A549 (cell line): Measurements from ENCODE around the gene NR2E3. TPM values are rescaled to one million over a fixed set of nuclear protein-coding genes. Genes with fewer than 3 reads are reported as not detected.

Source experiments
- ATAC-seq, 2 experiments: fragments of 200-7000 bp in 1 of 2; fragments of >200 bp in 1 of 2; cut with Nextera tagmentation in 1 of 2; cut with Tn5 transposase in 1 of 2; 3 replicates each; pipeline versions ENCODE4 v1.8.0 to v1.9.1; 2018 to 2020; ENCODE audit warnings: mild to moderate bottlenecking in 1 of 2, moderate library complexity in 1 of 2
- CTCF ChIA-PET: fragments of 300-600 bp; sonication (Branson Sonifier 250); formaldehyde crosslinking; extraction: SDS; loops from one replicate; lab custom pipeline; 2021; ENCODE audit warnings: antibody characterized with exemption, inconsistent platforms; lab: Yijun Ruan, JAX
- POLR2A ChIA-PET: fragments of 350-600 bp; formaldehyde crosslinking; extraction: SDS; loops from one replicate; lab custom pipeline; 2021; ENCODE audit warnings: antibody characterized with exemption, inconsistent platforms; lab: Yijun Ruan, JAX
- DNase-seq, 2 experiments: peaks; one replicate each; pipeline versions ENCODE4 v3.0.0 to v3.0.0-alpha.2; 2011 to 2016; ENCODE audit warnings: low read depth in 1 of 2, low spot score in 1 of 2
- FAIRE-seq: peaks from 2 replicates; lab custom pipeline; 2011; peaks lifted over from hg19 to GRCh38; lab: Jason Lieb, UNC
- H3K27ac ChIP-seq, 2 experiments: fragments of >200 bp; sonication (Bioruptor Twin); formaldehyde crosslinking; 3 replicates each; pipeline ENCODE4 v1.5.1; 2016 to 2017
- H3K4me1 ChIP-seq: fragments of >200 bp; sonication (Bioruptor Twin); formaldehyde crosslinking; 3 replicates; pipeline ENCODE4 v1.6.1; 2016
- H3K4me2 ChIP-seq: fragments of >200 bp; sonication (Bioruptor Twin); formaldehyde crosslinking; 3 replicates; pipeline ENCODE4 v1.6.1; 2016
- H3K4me3 ChIP-seq: fragments of >200 bp; sonication (Bioruptor Twin); formaldehyde crosslinking; 3 replicates; pipeline ENCODE4 v1.5.1; 2016
- H3K9me3 ChIP-seq: fragments of >200 bp; sonication (Bioruptor Twin); formaldehyde crosslinking; 3 replicates; pipeline ENCODE4 v1.6.1; 2016
- BCL3 ChIP-seq: fragments of >200 bp; sonication (Bioruptor Twin); formaldehyde crosslinking; IDR thresholded peaks from 3 replicates; pipeline ENCODE4 v1.6.1; 2016
- E2F6 ChIP-seq: IDR thresholded peaks from 2 replicates; pipeline ENCODE4 v1.6.1; 2012; ENCODE audit warnings: low read depth, borderline replicate concordance
- ELK1 ChIP-seq: fragments of 150-350 bp; IDR thresholded peaks from 2 replicates; pipeline ENCODE4 v1.6.1; 2014; ENCODE audit warnings: low read depth, mild to moderate bottlenecking, low read length
- ESRRA ChIP-seq: fragments of 150-350 bp; IDR thresholded peaks from 2 replicates; pipeline ENCODE4 v1.6.1; 2014; ENCODE audit warnings: mild to moderate bottlenecking, low read length, borderline replicate concordance
- HMGXB4 ChIP-seq: fragments of 250-450 bp; sonication (Bioruptor Pico); IDR thresholded peaks from 2 replicates; pipeline ENCODE4 v1.5.0; 2021; ENCODE audit warnings: mild to moderate bottlenecking, moderate library complexity, borderline replicate concordance
- JUN ChIP-seq, 2 experiments: fragments of >200 bp; sonication (Bioruptor Twin); formaldehyde crosslinking; IDR thresholded peaks; 2 replicates in 1 of 2; 3 replicates in 1 of 2; pipeline ENCODE4 v1.6.1; 2016 to 2017
- JUNB ChIP-seq: fragments of >200 bp; sonication (Bioruptor Twin); formaldehyde crosslinking; IDR thresholded peaks from 2 replicates; pipeline ENCODE4 v1.6.1; 2016
- MAX ChIP-seq: IDR thresholded peaks from 2 replicates; pipeline ENCODE4 v1.6.1; 2012
- MAZ ChIP-seq: fragments of 150-350 bp; IDR thresholded peaks from 2 replicates; pipeline ENCODE4 v1.6.1; 2014; ENCODE audit warnings: antibody characterized with exemption, low read depth, low read length, borderline replicate concordance
- MYC ChIP-seq: IDR thresholded peaks from 2 replicates; pipeline ENCODE4 v1.6.1; 2012; ENCODE audit warnings: mild to moderate bottlenecking, inconsistent platforms, low read length, improper control_type of control experiment, borderline replicate concordance
- NFE2L2 ChIP-seq: fragments of 150-350 bp; conservative IDR thresholded peaks from 2 replicates; pipeline ENCODE4 v1.6.1; 2014; ENCODE audit warnings: low read length
- SMC3 ChIP-seq: fragments of >200 bp; sonication (Bioruptor Twin); formaldehyde crosslinking; IDR thresholded peaks from 3 replicates; pipeline ENCODE4 v1.6.1; 2018; ENCODE audit warnings: inconsistent platforms
- SREBF2 ChIP-seq: fragments of 450-650 bp; IDR thresholded peaks from 2 replicates; pipeline ENCODE4 v1.6.1; 2014; ENCODE audit warnings: mild to moderate bottlenecking, moderate library complexity
- ZNF302 ChIP-seq: fragments of 250-450 bp; sonication (Bioruptor Pico); IDR thresholded peaks from 2 replicates; pipeline ENCODE4 v1.9.0; 2021; ENCODE audit warnings: inconsistent platforms, mild to moderate bottlenecking, moderate library complexity
- WGBS: methylation state at CpG from one replicate; pipeline ENCODE4 v1.1.6; 2017; ENCODE audit errors: missing lambda C conversion rate; 5-methylcytosine and 5-hydroxymethylcytosine counted together
- polyA plus RNA-seq, 4 experiments: library from polyadenylated mRNA; depleted of rRNA in 3 of 4; stranded (reverse); fragments of >200 nt; fragmentation: RNase III in 1 of 4; extraction: RNeasy Plus Mini Kit Qiagen cat#74134 plus additional on column Dnase treatment in 1 of 4; gene quantifications; 2 replicates in 3 of 4; 3 replicates in 1 of 4; pipeline ENCODE4 v1.2.3, GENCODE V29; 2011 to 2017

NR2E3 gene
- polyA plus RNA-seq, 2 of the 4 experiments (the other 2 are of a cell fraction): 0.13 to 0.79 TPM

GRCh38 chr15:71811036-71811736 is 832 bp downstream of the NR2E3 start:
- ChIA-PET POLR2A (no interaction called here), CTCF (interaction anchor here (2.0 to 2.6 kb wide), 2 partner anchors 10 to 59 kb away, joined by 6 to 16 read pairs; no protein-coding TSS in a partner anchor)
- TF ChIP-seq MAX: no peak
- TF ChIP-seq BCL3: no peak
- no peak for TF ChIP-seq ELK1
- TF ChIP-seq JUNB: no peak
- TF ChIP-seq ESRRA: no peak
- TF ChIP-seq MAZ: no peak
- TF ChIP-seq SMC3: no peak
- no peak for TF ChIP-seq SREBF2
- no peak for TF ChIP-seq NFE2L2
- no peak for DNase-seq
- peak in 1 of 2 experiments; percentile 8; a peak in 1 of 6 replicates for ATAC-seq
- no peak for FAIRE-seq
- Histone ChIP-seq H3K4me1 (peaks cover 20% of the 10 kb centered on the region), H3K27ac (no peak overlapping the region; a peak in 1 of 6 replicates), H3K4me2 (no peak overlapping the region), H3K4me3 (no peak overlapping the region), H3K9me3 (no peaks in the 10 kb centered on the region)
- WGBS: 91% methylated on average over 26 of the region's 27 CpGs

- peaks cover 11% of the 10 kb centered on the region for H3K4me1 ChIP-seq
- ChIA-PET CTCF (interaction anchor here (0.9 to 2.0 kb wide), 4 partner anchors 10 to 426 kb away, joined by 3 to 7 read pairs (median 6); no protein-coding TSS in a partner anchor), POLR2A (no interaction called here)
- FAIRE-seq: no peak
- H3K4me3 ChIP-seq: no peak overlapping the region
- DNase-seq: no peak
- WGBS: 90% methylated on average over 35 of the region's 38 CpGs
- no peaks in the 10 kb centered on the region for H3K9me3 ChIP-seq
- no peak overlapping the region for H3K4me2 ChIP-seq
- no peak for ATAC-seq
- no peak for TF ChIP-seq ZNF302 (CRISPR knock-in tag)
- no peak for TF ChIP-seq HMGXB4 (CRISPR knock-in tag)
- TF ChIP-seq E2F6: no peak
- no peak for TF ChIP-seq JUN (IDR thresholded peaks at IDR 0.05)
- TF ChIP-seq MYC: no peak
- H3K27ac ChIP-seq: no peak overlapping the region
These were observed 1.7 kb downstream of the NR2E3 start for GRCh38 chr15:71811752-71812735.
